H1 (cell line): ENCODE results near the gene SERPINA10.

Experiments
- CTCF ChIP-seq, 3 experiments: IDR thresholded peaks; 1 replicate in 2 of 3; 2 replicates in 1 of 3; pipeline versions ENCODE4 v1.5.1 to v1.6.1; 2011; ENCODE audit warnings: low read length in 3 of 3, mild to moderate bottlenecking in 3 of 3, inconsistent platforms in 2 of 3, low read depth in 1 of 3, moderate library complexity in 1 of 3; ENCODE audit not compliant: insufficient read depth in 1 of 3; ENCODE audit errors: control extremely low read depth in 1 of 3
- EP300 ChIP-seq, 2 experiments: IDR thresholded peaks; 1 replicate in 1 of 2; 2 replicates in 1 of 2; pipeline ENCODE4 v1.6.1; 2011 to 2012; ENCODE audit warnings: low read depth in 2 of 2, low read length in 2 of 2, mild to moderate bottlenecking in 2 of 2, borderline replicate concordance in 1 of 2, inconsistent platforms in 1 of 2, moderate library complexity in 1 of 2
- POLR2AphosphoS5 ChIP-seq: IDR thresholded peaks from 2 replicates; pipeline ENCODE4 v1.6.1; 2011; ENCODE audit warnings: low read depth, low read length

GRCh38 chr14:94309721-94310120 lies 16.7 kb upstream of the SERPINA10 start:
- TF ChIP-seq POLR2AphosphoS5 (no peak), CTCF (IDR thresholded peaks at IDR 0.05; ENCODE audit: control extremely low read depth in 1 of 3, insufficient read depth in 1 of 3, low read depth in 1 of 3, low read length in 3 of 3) (no peak), EP300 (IDR thresholded peaks at IDR 0.05; ENCODE audit: borderline replicate concordance in 1 of 2, low read depth in 2 of 2, low read length in 2 of 2) (no peak)
